Vagina (tissue), 2 donors: ENCODE results near the gene RPLP1.

Source experiments
- CTCF ChIP-seq, 3 experiments: fragments of 450-650 bp in 2 of 3; fragments of 200-600 bp in 1 of 3; sonication (generic) in 1 of 3; IDR thresholded peaks; one replicate each; pipeline ENCODE4 v1.5.1; 2017 to 2019; ENCODE audit warnings: antibody characterized with exemption in 3 of 3, mild to moderate bottlenecking in 2 of 3, moderate library complexity in 2 of 3
- POLR2A ChIP-seq, 2 donors: fragments of 450-650 bp; IDR thresholded peaks; one replicate each; pipeline ENCODE4 v1.6.1; 2017; ENCODE audit warnings: antibody characterized with exemption in 2 of 2, mild to moderate bottlenecking in 2 of 2, moderate library complexity in 2 of 2
- POLR2AphosphoS5 ChIP-seq, 2 donors: sonication (generic); formaldehyde crosslinking; IDR thresholded peaks; one replicate each; pipeline ENCODE4 v1.9.0; 2017; ENCODE audit warnings: antibody characterized with exemption in 2 of 2, mild to moderate bottlenecking in 2 of 2, low read depth in 1 of 2; ENCODE audit not compliant: insufficient read depth in 1 of 2

GRCh38 chr15:69465253-69465652 lies 12.6 kb downstream of the RPLP1 start:
- TF ChIP-seq CTCF (IDR thresholded peaks at IDR 0.05): no peak
- TF ChIP-seq POLR2AphosphoS5 (IDR thresholded peaks at IDR 0.05; ENCODE audit: insufficient read depth in 1 of 2, low read depth in 1 of 2): no peak
- TF ChIP-seq POLR2A (IDR thresholded peaks at IDR 0.05): no peak
